Osteoblast (primary cell): Measurements from ENCODE around the gene SETD3. TPM values are rescaled to one million over a fixed set of nuclear protein-coding genes. Genes with fewer than 3 reads are reported as not detected.

Experiments used
- DNase-seq: peaks from one replicate; pipeline ENCODE4 v3.0.0; 2011; ENCODE audit warnings: low spot score, mixed read lengths; ENCODE audit not compliant: insufficient read length; ENCODE audit errors: missing footprints
- H2AFZ ChIP-seq: 2 replicates; pipeline ENCODE4 v1.6.0; 2011; ENCODE audit warnings: mild to moderate bottlenecking, low read length
- H3K27ac ChIP-seq: 2 replicates; pipeline ENCODE4 v1.5.1; 2011; ENCODE audit warnings: mild to moderate bottlenecking, low read depth, low read length, moderate library complexity
- H3K27me3 ChIP-seq: 2 replicates; pipeline ENCODE4 v1.6.0; 2012; ENCODE audit warnings: mild to moderate bottlenecking, control low read depth, inconsistent platforms, low read length, moderate library complexity; ENCODE audit not compliant: insufficient read depth
- H3K36me3 ChIP-seq: 2 replicates; pipeline ENCODE4 v1.5.1; 2011; ENCODE audit warnings: mild to moderate bottlenecking, low read length, control low read depth, moderate library complexity; ENCODE audit not compliant: insufficient read depth
- H3K4me1 ChIP-seq: 2 replicates; pipeline ENCODE4 v1.5.1; 2011; ENCODE audit warnings: mild to moderate bottlenecking, low read length, control low read depth, moderate library complexity; ENCODE audit not compliant: insufficient read depth
- H3K4me2 ChIP-seq: 2 replicates; pipeline ENCODE4 v1.6.0; 2011; ENCODE audit warnings: mild to moderate bottlenecking, low read length; ENCODE audit not compliant: insufficient read depth
- H3K4me3 ChIP-seq: fragments of 200-600 bp; sonication (generic); 3 replicates; pipeline ENCODE4 v1.5.1; 2012; ENCODE audit warnings: mild to moderate bottlenecking, low read length, inconsistent platforms; ENCODE audit not compliant: insufficient read depth
- H3K79me2 ChIP-seq: 2 replicates; pipeline ENCODE4 v1.6.0; 2012; ENCODE audit warnings: mild to moderate bottlenecking, low read length, control low read depth, inconsistent platforms; ENCODE audit not compliant: insufficient read depth
- H3K9me3 ChIP-seq: 2 replicates; pipeline ENCODE4 v1.5.1; 2011; ENCODE audit warnings: low read depth, low read length, control low read depth
- H4K20me1 ChIP-seq: 2 replicates; pipeline ENCODE4 v1.6.0; 2012; ENCODE audit warnings: mild to moderate bottlenecking, low read length, control low read depth; ENCODE audit not compliant: insufficient read depth
- CTCF ChIP-seq: IDR thresholded peaks from 2 replicates; pipeline ENCODE4 v1.5.1; 2011; ENCODE audit warnings: mild to moderate bottlenecking, low read depth, low read length, moderate library complexity; ENCODE audit errors: extremely low read depth
- total RNA-seq: library from RNA; depleted of rRNA; stranded (reverse); fragments of >200 nt; gene quantifications from 2 replicates; pipeline ENCODE4 v1.2.3, GENCODE V29; 2012

Gene SETD3
- total RNA-seq, 1 donor: 65.1 TPM

- H2AFZ ChIP-seq: no peak overlapping the region
- H3K27me3 ChIP-seq: no peaks in the 10 kb centered on the region
- H3K4me1 ChIP-seq: peaks cover 16% of the 10 kb centered on the region
- peaks cover 25% of the 10 kb centered on the region for H4K20me1 ChIP-seq
- DNase-seq: peak; percentile 65
- H3K27ac ChIP-seq: no peak overlapping the region
- H3K36me3 ChIP-seq: peaks cover 24% of the 10 kb centered on the region
- H3K4me2 ChIP-seq: no peak overlapping the region
- no peak overlapping the region for H3K4me3 ChIP-seq
- H3K79me2 ChIP-seq: no peaks in the 10 kb centered on the region
- H3K9me3 ChIP-seq: no peaks in the 10 kb centered on the region
- TF ChIP-seq CTCF: no peak
These were observed 33.4 kb upstream of the SETD3 start for GRCh38 chr14:99513946-99514551.

GRCh38 chr14:99513183-99513694 is 32.6 kb upstream of the SETD3 start:
- peak; percentile 43 for DNase-seq
- no peaks in the 10 kb centered on the region for H3K79me2 ChIP-seq
- peaks cover 31% of the 10 kb centered on the region for H3K36me3 ChIP-seq
- H3K4me1 ChIP-seq: peaks cover 16% of the 10 kb centered on the region
- no peak overlapping the region for H3K4me3 ChIP-seq
- H3K4me2 ChIP-seq: no peak overlapping the region
- H2AFZ ChIP-seq: no peak overlapping the region
- peaks cover 26% of the 10 kb centered on the region for H4K20me1 ChIP-seq
- H3K27ac ChIP-seq: no peak overlapping the region
- TF ChIP-seq CTCF: no peak
- no peaks in the 10 kb centered on the region for H3K9me3 ChIP-seq
- no peaks in the 10 kb centered on the region for H3K27me3 ChIP-seq

- Histone ChIP-seq H3K79me2 (no peaks in the 10 kb centered on the region), H3K27me3 (no peaks in the 10 kb centered on the region), H3K4me3 (no peak overlapping the region), H2AFZ (no peak overlapping the region), H4K20me1 (peaks cover 26% of the 10 kb centered on the region), H3K4me2 (no peak overlapping the region), H3K27ac (no peak overlapping the region), H3K4me1 (peaks cover 16% of the 10 kb centered on the region), H3K9me3 (no peaks in the 10 kb centered on the region), H3K36me3 (peaks cover 37% of the 10 kb centered on the region)
- TF ChIP-seq CTCF: no peak
- peak; percentile 56 for DNase-seq
These were observed 32.0 kb upstream of the SETD3 start for GRCh38 chr14:99512571-99513182.

- peaks cover 16% of the 10 kb centered on the region for H3K4me1 ChIP-seq
- H4K20me1 ChIP-seq: peaks cover 26% of the 10 kb centered on the region
- H2AFZ ChIP-seq: no peak overlapping the region
- H3K36me3 ChIP-seq: peaks cover 43% of the 10 kb centered on the region
- peak overlapping the region; percentile 43 for H3K27ac ChIP-seq
- no peak overlapping the region for H3K4me2 ChIP-seq
- no peak overlapping the region for H3K4me3 ChIP-seq
- no peaks in the 10 kb centered on the region for H3K9me3 ChIP-seq
- TF ChIP-seq CTCF: no peak
- no peaks in the 10 kb centered on the region for H3K79me2 ChIP-seq
- H3K27me3 ChIP-seq: no peaks in the 10 kb centered on the region
- DNase-seq: peak; percentile 65
These were observed 31.4 kb upstream of the SETD3 start for GRCh38 chr14:99512110-99512449.
